Coronary artery (tissue), 2 donors: ENCODE data around the gene EMX2.

Experiments
- DNase-seq: peaks from one replicate; pipeline ENCODE4 v3.0.0-alpha.2; 2017; ENCODE audit warnings: low spot score
- H3K27ac ChIP-seq, 2 donors: fragments of 200-600 bp; sonication (generic); one replicate each; pipeline ENCODE4 v1.5.1; 2016 to 2019
- H3K4me3 ChIP-seq: fragments of 200-600 bp; sonication (generic); 2 replicates; pipeline ENCODE4 v1.5.1; 2016; ENCODE audit warnings: mild to moderate bottlenecking, moderate library complexity
- TF ChIP-seq, protein P1 (sequence below): fragments of 200-600 bp; sonication (generic); IDR thresholded peaks from one replicate; pipeline ENCODE4 v1.5.1; 2019; ENCODE audit warnings: antibody characterized with exemption

The EMX2 gene

DNA sequence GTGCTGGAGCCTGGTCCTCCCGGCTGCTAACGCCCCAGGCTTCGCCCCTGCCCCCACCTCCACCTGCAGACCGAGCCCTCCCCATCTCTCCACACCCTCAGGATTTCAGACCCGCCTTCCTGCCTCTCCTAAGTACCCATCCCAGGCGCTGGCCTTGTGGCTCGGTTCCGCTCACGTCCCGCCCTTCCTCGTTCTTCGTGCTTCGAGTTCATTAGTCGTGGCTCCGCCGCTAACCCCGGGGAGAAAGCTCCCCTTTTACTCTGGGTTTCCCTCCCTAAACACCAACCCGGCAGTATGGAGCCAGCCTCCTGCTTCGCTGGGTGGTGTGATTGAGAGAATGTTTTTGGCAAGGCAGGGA, 11.2 kb downstream of the EMX2 start:
- DNase-seq = no peak
- no peak overlapping the region for H3K4me3 ChIP-seq
- TF ChIP-seq, protein P1, sequence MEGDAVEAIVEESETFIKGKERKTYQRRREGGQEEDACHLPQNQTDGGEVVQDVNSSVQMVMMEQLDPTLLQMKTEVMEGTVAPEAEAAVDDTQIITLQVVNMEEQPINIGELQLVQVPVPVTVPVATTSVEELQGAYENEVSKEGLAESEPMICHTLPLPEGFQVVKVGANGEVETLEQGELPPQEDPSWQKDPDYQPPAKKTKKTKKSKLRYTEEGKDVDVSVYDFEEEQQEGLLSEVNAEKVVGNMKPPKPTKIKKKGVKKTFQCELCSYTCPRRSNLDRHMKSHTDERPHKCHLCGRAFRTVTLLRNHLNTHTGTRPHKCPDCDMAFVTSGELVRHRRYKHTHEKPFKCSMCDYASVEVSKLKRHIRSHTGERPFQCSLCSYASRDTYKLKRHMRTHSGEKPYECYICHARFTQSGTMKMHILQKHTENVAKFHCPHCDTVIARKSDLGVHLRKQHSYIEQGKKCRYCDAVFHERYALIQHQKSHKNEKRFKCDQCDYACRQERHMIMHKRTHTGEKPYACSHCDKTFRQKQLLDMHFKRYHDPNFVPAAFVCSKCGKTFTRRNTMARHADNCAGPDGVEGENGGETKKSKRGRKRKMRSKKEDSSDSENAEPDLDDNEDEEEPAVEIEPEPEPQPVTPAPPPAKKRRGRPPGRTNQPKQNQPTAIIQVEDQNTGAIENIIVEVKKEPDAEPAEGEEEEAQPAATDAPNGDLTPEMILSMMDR = no peak
- no peak overlapping the region for H3K27ac ChIP-seq

DNA sequence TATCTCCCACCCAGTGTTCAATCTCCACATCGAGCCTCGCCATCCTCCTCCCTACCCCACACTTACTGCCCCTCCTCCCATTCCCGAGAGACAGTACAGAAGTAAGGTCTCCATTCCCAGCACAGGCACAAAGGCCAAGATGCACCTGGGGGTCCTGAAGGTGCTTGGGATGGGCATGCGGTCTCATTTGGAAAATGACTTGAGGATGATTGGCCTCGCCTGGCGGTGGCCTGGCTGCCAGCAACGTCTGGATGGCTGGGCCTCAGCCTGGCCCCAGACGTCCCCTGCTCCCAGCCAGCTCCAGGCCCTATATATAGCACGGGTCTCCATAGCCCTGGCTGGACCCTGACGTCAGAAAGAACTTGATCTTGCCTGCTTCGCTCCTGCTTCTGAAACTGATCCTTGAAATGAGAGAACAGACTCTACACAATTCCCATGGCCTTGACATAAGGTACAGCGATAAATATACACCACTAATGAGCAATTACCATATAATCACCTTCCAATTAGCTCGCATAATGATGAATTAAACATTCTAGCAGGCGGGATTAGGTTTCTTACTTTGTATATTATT, 11.8 kb downstream of the EMX2 start:
- DNase-seq = no peak
- Histone ChIP-seq H3K27ac (no peak overlapping the region), H3K4me3 (no peak overlapping the region)
- TF ChIP-seq, protein P1 = no peak

DNA sequence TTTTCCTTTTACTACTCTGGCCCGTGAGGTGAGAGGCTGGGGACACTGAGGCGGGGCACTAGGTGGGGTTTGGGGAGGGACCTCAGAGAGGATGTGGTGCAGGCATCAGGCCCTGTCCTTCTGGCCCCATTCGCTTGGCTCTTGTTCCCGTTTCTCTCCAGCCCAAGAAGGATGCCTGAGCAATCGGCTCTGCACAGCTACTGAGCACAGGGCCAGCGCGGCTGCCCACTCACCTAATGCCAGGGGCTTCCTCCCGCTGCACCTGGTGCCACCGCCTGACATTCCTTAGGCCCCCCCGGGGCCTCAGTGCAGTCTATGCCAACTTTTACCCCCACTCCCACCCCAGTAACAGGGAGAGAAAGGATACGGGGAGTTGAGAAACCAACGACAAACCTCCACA, 12.5 kb downstream of the EMX2 start:
- H3K27ac ChIP-seq = no peak overlapping the region
- TF ChIP-seq, protein P1 = no peak
- no peak overlapping the region for H3K4me3 ChIP-seq
- DNase-seq = no peak

DNA sequence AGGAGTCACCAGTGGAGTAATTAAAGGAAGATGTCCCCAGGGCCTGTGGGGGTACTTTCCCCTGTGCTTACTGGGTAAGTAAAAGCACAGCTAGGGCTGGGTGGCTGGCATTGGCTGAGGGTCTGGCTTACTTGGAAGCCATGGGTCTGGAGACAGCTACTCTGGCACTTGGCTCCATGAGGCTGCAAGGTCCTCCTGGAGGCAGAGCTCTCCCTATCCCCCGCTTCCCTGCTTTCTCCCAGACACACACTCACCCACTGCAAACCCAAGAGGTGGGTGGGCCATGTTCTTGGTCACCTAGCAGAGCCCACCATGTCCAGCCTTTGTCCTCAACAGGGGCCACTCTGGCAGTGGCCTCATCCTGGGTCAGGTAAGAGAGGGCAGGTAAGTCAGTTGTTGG, 13.3 kb downstream of the EMX2 start:
- no peak for DNase-seq
- Histone ChIP-seq H3K27ac (no peak overlapping the region), H3K4me3 (no peak overlapping the region)
- TF ChIP-seq, protein P1 = no peak

DNA sequence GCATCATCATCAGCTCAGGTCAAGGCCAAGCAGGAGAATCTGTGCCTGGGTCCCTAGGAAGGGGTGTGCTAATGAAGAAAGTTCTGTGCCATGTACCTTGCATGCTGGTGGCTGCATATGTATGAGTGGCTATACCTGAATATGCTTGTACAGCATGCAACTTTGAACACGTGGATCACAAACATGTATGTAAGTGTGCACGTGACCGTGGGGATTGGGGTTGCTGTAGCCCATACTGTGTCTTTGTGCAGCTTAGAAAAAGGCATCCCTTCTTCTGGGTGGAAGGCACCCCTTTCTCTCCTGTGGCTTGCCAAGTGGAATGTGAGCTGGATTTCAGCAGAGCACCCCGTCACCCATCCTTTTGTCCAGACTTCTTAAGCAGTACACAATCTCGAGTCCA, 13.8 kb downstream of the EMX2 start:
- Histone ChIP-seq H3K4me3 (no peak overlapping the region), H3K27ac (no peak overlapping the region)
- TF ChIP-seq, protein P1 = no peak
- no peak for DNase-seq

DNA sequence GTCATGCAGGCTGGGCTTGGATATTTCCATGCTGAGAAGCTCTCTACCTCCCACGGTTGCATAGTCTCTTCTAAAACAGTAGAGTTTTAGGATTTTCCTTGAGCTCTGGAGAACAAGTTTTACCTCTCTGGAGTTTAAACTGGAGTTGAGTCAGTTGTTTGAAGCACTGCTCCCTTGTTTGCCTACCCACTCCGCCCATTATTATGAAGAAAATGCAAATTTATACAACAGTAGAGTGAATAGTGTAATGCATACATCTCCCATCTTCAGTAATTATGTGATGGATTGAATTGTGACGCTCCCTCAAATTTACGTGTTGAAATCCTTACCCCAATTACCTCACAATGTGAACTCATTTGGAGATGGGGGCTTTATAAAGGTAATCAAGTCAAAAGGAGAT, 17.2 kb downstream of the EMX2 start:
- H3K4me3 ChIP-seq = no peak overlapping the region
- no peak for DNase-seq
- H3K27ac ChIP-seq = no peak overlapping the region
- TF ChIP-seq, protein P1 = no peak

DNA sequence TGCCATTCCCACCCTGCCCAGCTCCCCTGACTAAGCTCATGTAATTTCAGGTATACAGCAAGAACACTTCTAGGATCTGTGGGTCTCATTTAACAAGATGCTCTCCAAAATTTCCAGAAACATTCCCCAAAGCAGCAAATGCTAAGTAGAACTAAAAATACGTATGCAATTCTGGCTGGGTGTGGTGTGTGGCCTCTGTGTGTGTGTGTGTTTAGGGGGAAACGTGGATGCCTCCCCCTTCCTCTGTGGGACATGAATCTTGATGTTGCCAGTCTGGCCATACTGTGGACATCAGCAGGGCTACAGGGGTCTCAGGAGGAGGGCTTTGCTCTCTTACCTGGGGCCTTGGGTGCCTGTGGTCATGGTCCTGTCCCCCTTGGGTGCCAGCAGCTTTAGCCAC, 18.4 kb downstream of the EMX2 start:
- Histone ChIP-seq H3K27ac (no peak overlapping the region), H3K4me3 (no peak overlapping the region)
- no peak for DNase-seq
- TF ChIP-seq, protein P1 = no peak
